BE2C (cell line): ENCODE results near the gene RASL12.
A peak's percentile ranks its signal among the peaks of the same experiment; 100 is the strongest.

Source experiments
- DNase-seq: peaks from one replicate; pipeline ENCODE4 v3.0.0-alpha.2; 2020
- H3K27me3 ChIP-seq: fragments of 250-450 bp; sonication (Bioruptor Pico); 2 replicates; pipeline ENCODE4 v1.5.1; 2020; ENCODE audit warnings: mild to moderate bottlenecking
- H3K36me3 ChIP-seq: fragments of 250-450 bp; sonication (Bioruptor Pico); 2 replicates; pipeline ENCODE4 v1.5.1; 2020; ENCODE audit warnings: mild to moderate bottlenecking
- H3K4me1 ChIP-seq: fragments of 250-450 bp; sonication (Bioruptor Pico); 2 replicates; pipeline ENCODE4 v1.5.1; 2020
- H3K4me3 ChIP-seq: 2 replicates; pipeline ENCODE4 v1.5.1; 2011; ENCODE audit warnings: low read depth, low read length
- H3K9me3 ChIP-seq: fragments of 250-450 bp; sonication (Bioruptor Pico); 2 replicates; pipeline ENCODE4 v1.5.1; 2020
- CTCF ChIP-seq: IDR thresholded peaks from 2 replicates; pipeline ENCODE4 v1.5.1; 2012; ENCODE audit warnings: mild to moderate bottlenecking, low read depth, low read length

RASL12 gene

GRCh38 chr15:65054333-65055200 lies 13.2 kb downstream of the RASL12 start:
- no peaks in the 10 kb centered on the region for H3K36me3 ChIP-seq
- peak; percentile 98 for TF ChIP-seq CTCF
- no peaks in the 10 kb centered on the region for H3K27me3 ChIP-seq
- H3K4me3 ChIP-seq: no peak overlapping the region
- H3K9me3 ChIP-seq: no peaks in the 10 kb centered on the region
- DNase-seq: peak; percentile 88
- peaks cover 11% of the 10 kb centered on the region for H3K4me1 ChIP-seq

- H3K27me3 ChIP-seq: no peaks in the 10 kb centered on the region
- TF ChIP-seq CTCF: no peak
- peaks cover 11% of the 10 kb centered on the region for H3K4me1 ChIP-seq
- H3K9me3 ChIP-seq: no peaks in the 10 kb centered on the region
- H3K4me3 ChIP-seq: no peak overlapping the region
- no peaks in the 10 kb centered on the region for H3K36me3 ChIP-seq
- no peak for DNase-seq
Observed at GRCh38 chr15:65052956-65053355, 14.8 kb downstream of the RASL12 start.

GRCh38 chr15:65051266-65051665 lies 16.5 kb downstream of the RASL12 start:
- no peaks in the 10 kb centered on the region for H3K36me3 ChIP-seq
- H3K27me3 ChIP-seq: no peaks in the 10 kb centered on the region
- no peak for TF ChIP-seq CTCF
- no peak overlapping the region for H3K4me3 ChIP-seq
- no peaks in the 10 kb centered on the region for H3K9me3 ChIP-seq
- peaks cover 11% of the 10 kb centered on the region for H3K4me1 ChIP-seq
- DNase-seq: no peak

GRCh38 chr15:65050270-65050669 lies 17.5 kb downstream of the RASL12 start:
- H3K4me1 ChIP-seq: peaks cover 15% of the 10 kb centered on the region
- H3K27me3 ChIP-seq: no peaks in the 10 kb centered on the region
- H3K4me3 ChIP-seq: no peak overlapping the region
- no peaks in the 10 kb centered on the region for H3K36me3 ChIP-seq
- TF ChIP-seq CTCF: no peak
- no peaks in the 10 kb centered on the region for H3K9me3 ChIP-seq
- no peak for DNase-seq

- Histone ChIP-seq H3K27me3 (no peaks in the 10 kb centered on the region), H3K4me1 (peaks cover 13% of the 10 kb centered on the region), H3K9me3 (no peaks in the 10 kb centered on the region), H3K36me3 (no peaks in the 10 kb centered on the region), H3K4me3 (peak overlapping the region; percentile 50)
- no peak for TF ChIP-seq CTCF
- peak; percentile 99 for DNase-seq
Observed at GRCh38 chr15:65049418-65049840, 18.4 kb downstream of the RASL12 start.

GRCh38 chr15:65048241-65048640 lies 19.6 kb downstream of the RASL12 start:
- DNase-seq: no peak
- TF ChIP-seq CTCF: no peak
- H3K9me3 ChIP-seq: no peaks in the 10 kb centered on the region
- peaks cover 11% of the 10 kb centered on the region for H3K4me1 ChIP-seq
- H3K36me3 ChIP-seq: no peaks in the 10 kb centered on the region
- no peaks in the 10 kb centered on the region for H3K27me3 ChIP-seq
- H3K4me3 ChIP-seq: no peak overlapping the region
